RWPE1 (cell line): ENCODE data around the gene KHDC1.
"Not testable (repeated sequence)": the region's sequence is repeated elsewhere in the genome, so short reads cannot be mapped to it uniquely, and the experiment has no call there.

Experiments used
- CTCF ChIA-PET: fragments of 350-600 bp; sonication (Branson Sonifier 250); formaldehyde crosslinking; extraction: SDS; loops from one replicate; lab custom pipeline; 2021; lab: Yijun Ruan, JAX
- POLR2A ChIA-PET: fragments of 400-600 bp; formaldehyde crosslinking; extraction: SDS; loops from one replicate; lab custom pipeline; 2020; ENCODE audit warnings: antibody characterized with exemption; ENCODE audit not compliant: low non-redundant PET; lab: Yijun Ruan, JAX
- DNase-seq: peaks from one replicate; pipeline ENCODE4 v3.0.0; 2012; ENCODE audit warnings: low spot score
- H3K27ac ChIP-seq: fragments of 450-650 bp; 2 replicates; pipeline ENCODE4 v1.5.1; 2017
- CTCF ChIP-seq: fragments of 450-650 bp; conservative IDR thresholded peaks from 2 replicates; pipeline ENCODE4 v1.5.1; 2017; ENCODE audit warnings: low read depth, mild to moderate bottlenecking

KHDC1 gene

GRCh38 chr6:73282871-73283270, 19.9 kb upstream of the KHDC1 start:
- no peak overlapping the region for H3K27ac ChIP-seq
- ChIA-PET CTCF (no interaction called here), POLR2A (no interaction called here)
- DNase-seq = no peak
- TF ChIP-seq CTCF = no peak

DNA sequence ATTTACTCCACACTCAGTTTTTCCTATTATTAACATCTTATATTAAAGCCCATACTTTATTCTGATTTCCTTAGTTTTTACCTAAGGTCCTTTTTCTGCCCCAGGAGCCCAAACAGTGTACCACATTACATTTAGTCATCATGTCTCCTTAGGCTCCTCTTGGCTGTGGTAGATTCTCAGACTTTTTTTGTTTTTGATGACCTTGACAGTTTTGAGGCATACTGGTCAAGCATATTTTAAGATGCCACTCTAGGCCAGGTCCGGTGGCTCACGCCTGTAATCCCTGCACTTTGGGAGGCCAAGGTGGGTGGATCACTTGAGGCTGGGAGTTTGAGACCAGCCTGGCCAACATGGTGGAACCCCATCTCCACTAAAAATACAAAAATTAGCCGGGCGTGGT, 18.7 kb upstream of the KHDC1 start:
- DNase-seq, CTCF ChIA-PET, H3K27ac ChIP-seq, POLR2A ChIA-PET: not testable (repeated sequence)

DNA sequence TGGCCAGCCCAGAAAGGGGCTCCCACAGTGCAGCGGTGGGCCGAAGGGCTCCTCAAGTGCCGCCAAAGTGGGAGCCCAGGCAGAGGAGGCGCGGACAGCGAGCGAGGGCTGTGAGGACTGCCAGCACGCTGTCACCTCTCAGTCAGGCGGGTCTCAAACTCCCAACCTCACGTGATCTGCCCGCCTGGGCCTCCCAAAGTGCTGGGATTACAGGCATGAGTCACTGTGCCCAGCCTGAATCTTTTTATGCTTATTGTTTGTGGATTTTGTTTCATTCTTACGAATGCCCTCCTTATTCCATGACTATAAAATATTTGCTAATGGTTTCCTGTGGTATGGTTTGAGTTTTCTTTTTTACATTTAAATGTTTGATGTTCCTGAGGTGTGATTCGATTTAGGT, 6.3 kb upstream of the KHDC1 start:
- DNase-seq, CTCF ChIA-PET, H3K27ac ChIP-seq, POLR2A ChIA-PET: not testable (repeated sequence)

DNA sequence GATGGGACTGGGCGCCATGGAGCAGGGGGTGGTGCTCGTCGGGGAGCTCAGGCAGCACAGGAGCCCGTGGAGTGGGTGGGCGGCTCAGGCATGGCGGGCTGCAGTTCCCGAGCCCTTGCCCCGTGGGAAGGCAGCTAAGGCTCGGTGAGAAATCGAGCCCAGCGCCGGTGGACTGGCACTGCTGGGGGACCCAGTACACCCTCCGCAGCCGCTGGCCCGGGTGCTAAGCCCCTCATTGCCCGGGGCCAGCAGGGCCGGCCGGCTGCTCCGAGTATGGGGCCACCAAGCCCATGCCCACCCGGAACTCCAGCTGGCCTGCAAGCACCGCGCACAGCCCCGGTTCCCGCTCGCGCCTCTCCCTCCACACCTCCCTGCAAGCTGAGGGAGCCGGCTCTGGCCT, 5.9 kb upstream of the KHDC1 start:
- H3K27ac ChIP-seq, POLR2A ChIA-PET, CTCF ChIA-PET, DNase-seq: not testable (repeated sequence)

- no peak for TF ChIP-seq CTCF
- ChIA-PET POLR2A (interaction anchor here (1.2 kb wide), 1 partner anchor 45 kb away, joined by 3 read pairs; no protein-coding TSS in a partner anchor), CTCF (interaction anchor here (0.5 to 1.1 kb wide), 2 partner anchors 10 to 125 kb away, joined by 3 to 4 read pairs; no protein-coding TSS in a partner anchor)
- peak; percentile 94 for DNase-seq
- peak overlapping the region; percentile 87 for H3K27ac ChIP-seq
Measured at GRCh38 chr6:73264446-73264845, 1.4 kb upstream of the KHDC1 start.

DNA sequence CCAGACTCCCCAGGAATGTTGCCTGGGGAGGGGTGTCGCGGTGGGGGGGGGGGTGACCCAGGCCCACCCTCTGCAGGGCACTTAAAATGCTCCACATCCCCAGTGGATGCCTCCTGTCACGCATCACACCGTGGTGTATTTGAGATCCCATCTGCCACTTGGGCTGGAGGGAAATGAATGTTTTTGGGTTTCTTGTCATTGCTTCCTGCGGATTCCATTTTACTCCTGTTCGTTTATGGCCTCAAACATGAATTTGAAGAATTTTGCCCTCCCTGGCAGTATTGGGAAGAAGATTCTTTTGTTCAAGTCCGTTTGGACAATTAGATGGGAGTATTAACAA, 544 bp upstream of the KHDC1 start:
- CTCF ChIA-PET = interaction anchor here (1.1 kb wide), 1 partner anchor 125 kb away, joined by 3 read pairs; no protein-coding TSS in a partner anchor
- peak overlapping the region; percentile 87 for H3K27ac ChIP-seq
- POLR2A ChIA-PET = interaction anchor here (1.2 kb wide), 1 partner anchor 46 kb away, joined by 3 read pairs; no protein-coding TSS in a partner anchor
- no peak for TF ChIP-seq CTCF
- no peak for DNase-seq

DNA sequence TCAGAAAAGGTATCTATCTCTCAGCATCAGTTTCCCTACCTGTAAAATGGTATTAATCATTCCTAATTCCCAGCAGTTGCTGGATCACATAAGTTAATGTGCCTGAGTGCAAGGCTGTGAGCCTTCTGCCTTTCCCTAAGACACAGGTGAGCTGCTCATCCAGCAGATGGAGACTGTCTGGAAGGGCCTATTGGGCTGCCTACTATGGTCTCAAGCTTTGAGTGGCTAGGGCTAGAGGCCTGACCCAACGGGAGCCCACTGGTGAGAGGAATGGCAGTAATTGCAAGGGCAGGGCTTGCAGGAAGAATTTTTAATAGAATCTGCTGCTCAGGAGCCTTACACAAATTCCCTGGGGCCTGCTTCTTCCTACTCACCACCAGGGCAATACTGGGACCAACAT, 4.3 kb downstream of the KHDC1 start:
- no peak for DNase-seq
- TF ChIP-seq CTCF = no peak
- H3K27ac ChIP-seq = no peak overlapping the region
- CTCF ChIA-PET = no interaction called here
- POLR2A ChIA-PET = no interaction called here

GRCh38 chr6:73254323-73254722, 8.7 kb downstream of the KHDC1 start:
- CTCF ChIA-PET = interaction anchor here (0.7 to 0.8 kb wide), 2 partner anchors 10 to 25 kb away, joined by 4 to 5 read pairs; no protein-coding TSS in a partner anchor
- H3K27ac ChIP-seq, DNase-seq, POLR2A ChIA-PET: not testable (repeated sequence)

- DNase-seq = no peak
- ChIA-PET POLR2A (no interaction called here), CTCF (interaction anchor here (0.6 kb wide), 1 partner anchor 64 kb away, joined by 3 read pairs; no protein-coding TSS in a partner anchor)
- TF ChIP-seq CTCF = no peak
- no peak overlapping the region for H3K27ac ChIP-seq
Measured at GRCh38 chr6:73252703-73253102, 10.3 kb downstream of the KHDC1 start.
